ENCODE results near the gene CLIP1.

DNA sequence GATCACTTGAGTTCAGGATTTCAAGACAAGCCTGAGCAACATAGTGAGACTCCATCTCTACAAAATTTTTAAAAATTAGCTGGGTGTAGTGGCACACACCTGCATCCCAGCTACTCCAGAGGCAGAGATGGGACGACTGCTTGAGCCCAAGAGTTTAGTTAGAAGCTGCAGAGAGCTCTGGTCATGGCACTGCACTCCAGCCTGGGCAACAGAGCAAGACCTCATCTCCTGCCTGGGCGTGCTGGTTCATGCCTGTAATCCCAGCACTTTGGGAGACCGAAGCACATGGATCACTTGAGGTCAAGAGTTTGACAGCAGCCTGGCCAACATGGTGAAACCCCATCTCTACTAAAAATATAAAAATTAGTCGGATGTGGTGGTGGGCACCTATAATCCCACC, 20.2 kb downstream of the CLIP1 start:
- TF ChIP-seq CTCF (IDR thresholded peaks at IDR 0.05; ENCODE audit: borderline replicate concordance, extremely low read depth, low read length, poor library complexity, severe bottlenecking) (no peak), EZH2 (IDR thresholded peaks at IDR 0.05; ENCODE audit: borderline replicate concordance, low read depth, low read length, severe bottlenecking) (no peak)
